ENCODE measurements around the gene METAP1. TPM values are rescaled to one million over a fixed set of nuclear protein-coding genes. Genes with fewer than 3 reads are reported as not detected.
"Not testable (repeated sequence)": the region's sequence is repeated elsewhere in the genome, so short reads cannot be mapped to it uniquely, and the experiment has no call there.

Gene METAP1
- polyA plus RNA-seq, 1 donor, result 26.2 TPM

DNA sequence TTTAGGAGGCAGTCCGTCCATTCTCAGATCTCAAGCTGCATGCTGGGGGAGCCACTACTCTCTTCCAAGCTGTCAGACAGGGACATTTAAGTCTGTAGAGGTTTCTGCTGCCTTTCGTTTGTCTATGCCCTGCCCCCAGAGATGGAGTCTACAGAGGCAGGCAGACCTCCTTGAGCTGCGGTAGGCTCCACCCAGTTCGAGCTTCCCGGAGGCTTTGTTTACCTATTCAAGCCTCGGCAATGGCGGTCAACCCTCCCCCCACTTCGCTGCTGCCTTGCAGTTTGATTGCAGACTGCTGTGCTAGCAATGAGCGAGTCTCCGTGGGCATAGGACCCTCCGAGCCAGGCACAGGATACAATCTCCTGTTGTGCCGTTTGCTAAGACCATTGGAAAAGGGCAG, 103.8 kb downstream of the METAP1 start:
- no peak for DNase-seq (ENCODE audit: low read depth)

DNA sequence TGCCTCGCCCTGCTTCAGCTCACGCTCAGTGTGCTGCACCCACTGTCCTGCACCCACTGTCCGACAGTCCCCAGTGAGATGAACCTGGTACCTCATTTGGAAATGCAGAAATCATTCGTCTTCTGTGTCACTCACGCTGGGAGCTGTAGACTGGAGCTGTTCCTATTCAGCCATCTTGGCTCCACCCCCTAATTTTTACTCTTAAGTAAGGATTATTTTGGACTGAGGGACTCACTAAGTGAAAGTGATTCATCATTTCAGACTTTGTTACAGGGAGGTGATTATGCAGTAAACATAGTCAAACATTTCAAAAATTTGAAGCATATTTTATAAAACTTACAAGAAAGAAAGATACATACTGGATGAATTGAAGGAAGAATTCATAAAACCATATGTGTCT, 104.3 kb downstream of the METAP1 start:
- not testable (repeated sequence) for DNase-seq (ENCODE audit: low read depth)

DNA sequence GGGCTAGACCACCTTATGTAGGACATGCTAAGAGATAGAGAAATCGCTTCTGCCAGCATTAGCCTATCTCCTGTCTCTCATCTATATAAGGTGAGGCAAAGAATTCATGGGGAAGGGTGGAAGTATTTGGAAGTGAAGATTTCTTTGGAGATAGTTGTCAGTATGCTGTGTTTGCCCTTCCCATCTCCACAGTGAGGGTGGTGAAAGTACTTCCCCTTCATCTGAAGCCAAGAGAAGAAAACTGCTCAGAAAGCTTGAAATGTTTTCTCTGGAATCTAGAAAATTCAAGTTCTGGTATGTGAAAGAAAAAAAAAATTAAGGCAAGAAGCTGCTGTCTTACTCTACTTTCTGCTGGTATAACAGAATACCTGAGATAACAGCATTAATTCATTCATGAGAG, 105.4 kb downstream of the METAP1 start:
- DNase-seq (ENCODE audit: low read depth), result no peak

DNA sequence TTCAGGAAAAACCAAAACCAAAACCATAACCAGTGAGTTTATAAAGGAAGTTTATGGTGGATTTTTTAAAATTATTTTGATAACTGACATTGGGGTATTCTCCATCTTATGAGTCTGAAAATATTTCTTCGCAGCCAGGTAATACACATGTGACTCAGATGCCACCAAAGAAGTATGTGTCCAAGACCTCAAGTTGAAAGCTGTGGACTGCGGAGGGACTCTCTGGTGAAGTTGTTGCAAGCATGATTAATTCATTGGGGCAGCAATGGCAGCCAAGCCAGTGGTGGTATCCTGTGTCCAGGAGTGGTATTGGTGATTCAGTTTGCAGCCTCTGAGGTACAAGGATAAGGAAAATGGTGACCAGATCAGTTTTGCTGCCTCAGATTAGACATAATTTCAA, 107.1 kb downstream of the METAP1 start:
- DNase-seq (ENCODE audit: low read depth), result no peak

DNA sequence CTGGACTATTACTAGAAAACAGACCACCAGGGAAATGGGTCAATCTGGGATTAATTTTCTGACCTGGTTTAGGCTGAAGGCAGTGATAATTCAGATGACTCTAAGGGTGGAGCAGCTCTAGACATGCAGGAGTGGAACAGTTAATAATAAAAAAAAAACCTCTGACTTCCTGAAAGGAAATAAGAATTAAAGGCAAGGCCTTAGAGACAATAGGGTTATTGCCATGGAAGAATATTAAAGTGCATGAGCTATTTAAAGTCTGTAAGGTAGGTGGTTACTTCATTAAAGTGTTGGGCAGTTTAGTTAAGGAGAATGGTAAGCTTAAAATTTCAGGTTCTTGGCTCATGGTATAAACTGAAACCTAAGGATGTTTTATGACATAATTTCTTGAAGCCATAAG, 107.6 kb downstream of the METAP1 start:
- DNase-seq (ENCODE audit: low read depth), result no peak

DNA sequence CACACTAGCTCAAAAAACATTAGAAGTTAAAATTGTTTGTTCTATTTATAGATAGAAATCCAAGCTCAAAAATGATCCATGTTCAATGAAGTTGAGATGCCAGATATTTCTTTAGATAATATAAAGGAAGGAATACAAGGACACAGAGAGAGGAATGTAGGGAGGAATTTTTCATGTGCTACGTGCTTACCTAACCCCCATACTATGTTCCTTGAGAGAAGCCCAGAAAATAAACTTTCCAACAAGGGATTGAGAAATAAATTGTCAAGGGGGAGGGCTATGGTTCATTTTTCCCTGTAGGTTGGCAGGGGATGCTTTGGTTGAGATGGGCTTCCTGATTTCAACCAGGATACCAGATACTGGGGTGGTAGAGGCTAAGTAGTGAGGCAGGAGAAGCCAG, 108.6 kb downstream of the METAP1 start:
- no peak for DNase-seq (ENCODE audit: low read depth)

DNA sequence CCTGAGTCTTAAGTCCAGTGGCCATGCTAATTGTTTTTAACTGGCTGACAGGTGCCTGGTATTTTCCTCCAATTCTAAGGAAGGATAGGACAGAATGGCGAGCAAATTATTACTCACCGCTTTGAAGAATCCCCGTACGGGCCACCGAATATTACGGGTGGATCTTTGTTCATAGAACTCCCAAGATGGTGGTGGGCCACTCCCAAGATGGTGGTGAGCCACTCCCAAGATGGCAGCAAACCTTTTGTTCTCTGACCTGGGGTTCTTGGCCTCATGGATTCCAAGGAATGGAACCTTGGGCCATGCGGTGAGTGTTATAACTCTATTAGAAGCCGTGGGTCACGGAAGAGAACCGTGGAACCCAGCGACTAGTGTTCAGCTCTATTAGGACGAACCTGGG, 113.8 kb downstream of the METAP1 start:
- not testable (repeated sequence) for DNase-seq (ENCODE audit: low read depth)

Other genes starting within 250 kb of the METAP1 start
- gene EIF4E, start 66.6 kb upstream of the METAP1 start, polyA plus RNA-seq (ENCODE audit: insufficient read length), result 47.7 TPM
- 92.4 TPM for gene ADH5, start 93.1 kb downstream of the METAP1 start, polyA plus RNA-seq (ENCODE audit: insufficient read length)
- gene ADH4, start 148.6 kb downstream of the METAP1 start, polyA plus RNA-seq (ENCODE audit: insufficient read length), result 0.24 TPM
- 0.80 TPM for gene ADH6, start 223.5 kb downstream of the METAP1 start, polyA plus RNA-seq (ENCODE audit: insufficient read length)

All from forelimb muscle (tissue), 1 donor.